Measurements from ENCODE around the gene PTCD1.
A peak's percentile ranks its signal among the peaks of the same experiment; 100 is the strongest.

Gene PTCD1

GRCh38 chr7:99373091-99374066 is 65.2 kb downstream of the PTCD1 start:
- H3K4me3 ChIP-seq = peak overlapping the region; percentile 92 to 99
- no peaks in the 10 kb centered on the region for H3K27me3 ChIP-seq
- peak overlapping the region; percentile 90 to 93 for H3K27ac ChIP-seq
- DNase-seq = no peak
- intact Hi-C loops (cut with DNase I; ENCODE audit: low total_unique reads) = no loop called here
- TF ChIP-seq CTCF (IDR thresholded peaks at IDR 0.05) = no peak
- H3K9me3 ChIP-seq = no peaks in the 10 kb centered on the region
- peaks cover 0 to 37% (median 16%) of the 10 kb centered on the region in 4 donors for H3K4me1 ChIP-seq
- H3K36me3 ChIP-seq = peaks cover 0 to 23% (median 13%) of the 10 kb centered on the region in 3 donors

- Histone ChIP-seq H3K9me3 (no peaks in the 10 kb centered on the region), H3K36me3 (peaks cover 0 to 17% (median 5%) of the 10 kb centered on the region in 3 donors), H3K4me1 (peaks cover 0 to 37% (median 16%) of the 10 kb centered on the region in 4 donors), H3K27ac (peak overlapping the region; percentile 12 to 61), H3K27me3 (no peaks in the 10 kb centered on the region), H3K4me3 (no peak overlapping the region)
- no peak for TF ChIP-seq CTCF (IDR thresholded peaks at IDR 0.05)
- DNase-seq = no peak
- intact Hi-C loops (cut with DNase I; ENCODE audit: low total_unique reads) = no loop called here
Observed at GRCh38 chr7:99372275-99373090, 66.1 kb downstream of the PTCD1 start.

- no peak overlapping the region for H3K4me3 ChIP-seq
- no peaks in the 10 kb centered on the region for H3K9me3 ChIP-seq
- no peak for TF ChIP-seq CTCF (IDR thresholded peaks at IDR 0.05)
- H3K36me3 ChIP-seq = peaks cover 10 to 27% (median 12%) of the 10 kb centered on the region in 3 donors
- H3K27me3 ChIP-seq = no peaks in the 10 kb centered on the region
- no peak for DNase-seq
- intact Hi-C loops (cut with DNase I; ENCODE audit: low total_unique reads) = no loop called here
- H3K27ac ChIP-seq = peak overlapping the region in 1 of 2 donors; percentile 8
- peaks cover 0 to 37% (median 16%) of the 10 kb centered on the region in 4 donors for H3K4me1 ChIP-seq
Observed at GRCh38 chr7:99371376-99371920, 67.2 kb downstream of the PTCD1 start.

GRCh38 chr7:99369767-99370391 is 68.7 kb downstream of the PTCD1 start:
- H3K36me3 ChIP-seq = peaks cover 18 to 42% (median 25%) of the 10 kb centered on the region in 3 donors
- no peaks in the 10 kb centered on the region for H3K9me3 ChIP-seq
- no peak for TF ChIP-seq CTCF (IDR thresholded peaks at IDR 0.05)
- no peaks in the 10 kb centered on the region for H3K27me3 ChIP-seq
- no peak overlapping the region for H3K4me3 ChIP-seq
- no peak for DNase-seq
- intact Hi-C loops (cut with DNase I; ENCODE audit: low total_unique reads) = no loop called here
- peak overlapping the region in 1 of 2 donors; percentile 51 for H3K27ac ChIP-seq
- H3K4me1 ChIP-seq = peaks cover 0 to 28% (median 8%) of the 10 kb centered on the region in 4 donors

Data from tibial artery (tissue), 4 donors.